Chondrocyte (in vitro differentiated cells): ENCODE data around the gene GPC3. TPM values are rescaled to one million over a fixed set of nuclear protein-coding genes. Genes with fewer than 3 reads are reported as not detected.

Experiments used
- DNase-seq: peaks from one replicate; pipeline ENCODE4 v3.0.0; 2021; ENCODE audit warnings: mixed read lengths, low spot score
- H3K27ac Mint-ChIP-seq: one replicate; pipeline ENCODE4 v1.8.0; 2021; ENCODE audit warnings: mild to moderate bottlenecking, moderate library complexity, mixed read lengths; ENCODE audit not compliant: unreplicated experiment
- H3K27me3 Mint-ChIP-seq: 2 replicates; pipeline ENCODE4 v1.8.0; 2021; ENCODE audit warnings: low read depth, mixed read lengths
- H3K36me3 Mint-ChIP-seq: 2 replicates; pipeline ENCODE4 v1.8.0; 2021; ENCODE audit warnings: low read depth, mixed read lengths
- H3K4me1 Mint-ChIP-seq: 2 replicates; pipeline ENCODE4 v1.8.0; 2021; ENCODE audit warnings: low read depth, mild to moderate bottlenecking, mixed read lengths
- H3K4me3 Mint-ChIP-seq: one replicate; pipeline ENCODE4 v1.8.0; 2021; ENCODE audit warnings: mild to moderate bottlenecking, moderate library complexity, mixed read lengths; ENCODE audit not compliant: unreplicated experiment
- H3K9me3 Mint-ChIP-seq: 2 replicates; pipeline ENCODE4 v1.8.0; 2021; ENCODE audit warnings: low read depth, mixed read lengths
- CTCF ChIP-seq: fragments of 200-600 bp; sonication (generic); IDR thresholded peaks from 2 replicates; pipeline ENCODE4 v1.5.0; 2021; ENCODE audit warnings: antibody characterized with exemption, mild to moderate bottlenecking, moderate library complexity
- total RNA-seq: library from RNA; stranded (reverse); gene quantifications from 3 replicates; pipeline ENCODE4 v1.2.1, GENCODE V29; 2021

GPC3 gene
- total RNA-seq, 1 donor from 2014 or later, result 1.9 TPM

DNA sequence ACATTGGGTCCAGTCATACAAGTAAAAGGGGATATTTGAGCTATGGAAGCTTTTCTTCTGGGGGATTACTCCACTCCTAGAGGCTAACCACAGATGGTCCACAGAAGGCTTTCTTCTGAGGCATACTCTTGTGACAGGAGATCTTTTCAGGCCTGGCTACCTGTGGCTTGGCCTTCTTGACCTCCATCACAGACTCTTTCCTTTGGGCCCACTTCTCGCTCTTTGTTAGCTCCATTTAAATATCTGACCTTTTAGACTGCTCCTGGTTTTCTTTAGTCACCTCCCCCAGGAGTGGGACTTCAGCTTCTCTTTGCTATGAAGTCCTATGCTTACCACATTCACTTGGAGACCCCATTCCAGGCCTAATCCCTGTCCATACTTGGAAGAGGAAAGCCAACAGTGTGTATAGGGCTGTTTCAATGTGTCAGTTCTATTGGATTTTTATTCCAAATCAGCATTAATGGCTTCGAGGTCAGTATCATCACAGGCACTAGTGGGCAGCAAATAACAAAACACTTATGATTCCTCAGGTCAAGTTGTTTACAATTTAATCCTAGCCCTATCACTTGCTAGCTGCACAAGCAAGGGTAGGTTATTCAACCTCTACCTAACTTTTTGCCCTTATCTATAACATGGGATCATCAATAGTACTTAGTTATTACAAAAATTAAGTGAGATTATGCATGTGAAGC lies 26.3 kb downstream of the GPC3 start:
- no peaks in the 10 kb centered on the region for H3K4me1 Mint-ChIP-seq
- TF ChIP-seq CTCF, result peak; percentile 66
- no peaks in the 10 kb centered on the region for H3K27me3 Mint-ChIP-seq
- H3K36me3 Mint-ChIP-seq, result no peaks in the 10 kb centered on the region
- H3K4me3 Mint-ChIP-seq, result no peak overlapping the region
- no peak for DNase-seq
- no peak overlapping the region for H3K27ac Mint-ChIP-seq
- H3K9me3 Mint-ChIP-seq, result no peaks in the 10 kb centered on the region

DNA sequence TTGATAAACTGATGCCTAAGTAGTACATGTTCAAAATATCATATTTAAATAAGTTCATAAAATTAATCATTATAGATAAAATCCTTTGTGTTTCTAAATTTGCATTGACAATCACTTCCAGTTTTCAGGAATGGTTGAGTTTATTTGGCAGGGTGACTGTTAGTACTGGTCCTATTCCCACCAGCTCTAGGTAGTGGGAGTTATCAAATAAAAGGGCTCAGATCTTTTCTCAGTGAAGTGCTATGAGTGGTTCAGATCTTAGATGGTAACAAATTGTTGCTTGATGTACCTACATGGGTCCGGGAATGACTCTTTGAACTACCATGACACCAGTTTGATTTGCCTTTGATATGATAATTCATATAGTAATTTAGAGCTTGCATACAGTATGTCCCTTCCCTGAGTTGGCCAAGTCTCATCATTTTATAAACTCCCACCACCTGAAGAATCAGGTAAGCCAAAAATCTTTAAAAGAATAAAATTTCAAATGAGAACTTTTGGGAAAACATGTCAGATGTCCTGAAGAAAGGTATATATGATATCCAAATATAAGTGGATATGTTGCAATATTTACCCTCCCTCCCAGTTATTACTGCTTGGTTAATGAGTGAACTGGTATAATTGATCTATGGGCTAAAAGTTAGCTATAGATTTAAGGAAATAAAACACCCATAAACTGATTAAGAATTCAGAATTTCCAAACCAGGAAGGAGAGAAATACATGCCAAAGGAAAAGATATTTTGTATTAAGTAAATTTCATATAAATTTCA lies 28.6 kb downstream of the GPC3 start:
- H3K4me3 Mint-ChIP-seq, result no peak overlapping the region
- H3K9me3 Mint-ChIP-seq, result peaks cover 8% of the 10 kb centered on the region
- H3K4me1 Mint-ChIP-seq, result no peaks in the 10 kb centered on the region
- TF ChIP-seq CTCF, result no peak
- H3K27me3 Mint-ChIP-seq, result no peaks in the 10 kb centered on the region
- no peak for DNase-seq
- no peak overlapping the region for H3K27ac Mint-ChIP-seq
- no peaks in the 10 kb centered on the region for H3K36me3 Mint-ChIP-seq

GRCh38 chrX:133953785-133954355 lies 31.5 kb downstream of the GPC3 start:
- no peak overlapping the region for H3K27ac Mint-ChIP-seq
- no peaks in the 10 kb centered on the region for H3K36me3 Mint-ChIP-seq
- no peak overlapping the region for H3K4me3 Mint-ChIP-seq
- no peaks in the 10 kb centered on the region for H3K4me1 Mint-ChIP-seq
- no peak for TF ChIP-seq CTCF
- no peaks in the 10 kb centered on the region for H3K27me3 Mint-ChIP-seq
- H3K9me3 Mint-ChIP-seq, result peaks cover 8% of the 10 kb centered on the region
- no peak for DNase-seq

GRCh38 chrX:133953078-133953477 lies 32.3 kb downstream of the GPC3 start:
- peaks cover 8% of the 10 kb centered on the region for H3K9me3 Mint-ChIP-seq
- no peak for TF ChIP-seq CTCF
- DNase-seq, result no peak
- no peaks in the 10 kb centered on the region for H3K27me3 Mint-ChIP-seq
- no peak overlapping the region for H3K4me3 Mint-ChIP-seq
- H3K27ac Mint-ChIP-seq, result no peak overlapping the region
- no peaks in the 10 kb centered on the region for H3K36me3 Mint-ChIP-seq
- H3K4me1 Mint-ChIP-seq, result no peaks in the 10 kb centered on the region

GRCh38 chrX:133951098-133951497 lies 34.3 kb downstream of the GPC3 start:
- Mint-ChIP-seq H3K27me3 (peaks cover 4% of the 10 kb centered on the region), H3K9me3 (peaks cover 8% of the 10 kb centered on the region), H3K4me1 (no peaks in the 10 kb centered on the region), H3K4me3 (no peak overlapping the region), H3K36me3 (no peaks in the 10 kb centered on the region), H3K27ac (no peak overlapping the region)
- TF ChIP-seq CTCF, result no peak
- DNase-seq, result no peak
